HTR-8/SVneo (cell line): ENCODE results near the gene TMEM222.

Experiments used
- DNase-seq: peaks from one replicate; pipeline ENCODE4 v3.0.0; 2011; ENCODE audit warnings: low spot score, mixed read lengths; ENCODE audit not compliant: insufficient read length
- FAIRE-seq: peaks from 2 replicates; lab custom pipeline; 2011; peaks lifted over from hg19 to GRCh38; lab: Jason Lieb, UNC

TMEM222 gene

GRCh38 chr1:27356619-27357280 is 34.8 kb downstream of the TMEM222 start:
- FAIRE-seq, result no peak
- no peak for DNase-seq

DNA sequence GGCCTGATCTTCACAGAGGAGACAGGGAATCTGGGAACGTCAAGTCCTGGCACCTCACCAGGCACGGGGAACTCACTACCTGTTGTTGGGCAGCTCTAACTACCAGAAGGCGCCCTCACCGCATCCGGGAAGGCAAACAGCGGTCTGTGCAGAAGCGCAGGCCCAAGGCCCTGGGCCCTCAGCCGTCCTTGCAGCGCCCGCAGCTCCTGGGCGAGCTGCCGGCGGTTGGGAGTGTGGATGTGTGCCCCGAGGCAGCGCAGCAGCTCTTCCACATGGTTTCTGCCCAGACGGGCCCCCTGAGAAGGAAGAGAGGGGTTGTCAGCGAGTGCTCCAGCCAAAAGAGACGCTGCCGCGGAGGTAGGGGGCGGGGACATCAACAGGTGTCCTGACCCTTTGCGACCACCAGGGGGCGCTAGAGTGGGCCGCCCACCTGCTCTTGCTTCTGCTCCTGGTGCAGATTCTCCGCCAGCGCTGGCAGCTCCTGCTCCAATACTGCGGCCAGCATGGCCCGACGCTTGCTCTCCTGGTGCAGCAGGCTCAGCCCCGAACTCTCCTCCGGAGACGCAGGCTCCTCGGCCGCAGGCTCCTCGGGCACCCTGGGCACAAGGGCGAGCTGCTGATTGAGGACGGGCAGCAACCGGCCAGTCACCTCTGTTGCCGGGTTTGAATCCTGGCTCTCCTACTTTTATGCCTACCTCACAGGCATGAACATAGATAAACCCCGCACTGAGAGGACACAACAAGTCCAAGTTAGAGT is 35.5 kb downstream of the TMEM222 start:
- FAIRE-seq, result no peak
- DNase-seq, result peak; percentile 64

DNA sequence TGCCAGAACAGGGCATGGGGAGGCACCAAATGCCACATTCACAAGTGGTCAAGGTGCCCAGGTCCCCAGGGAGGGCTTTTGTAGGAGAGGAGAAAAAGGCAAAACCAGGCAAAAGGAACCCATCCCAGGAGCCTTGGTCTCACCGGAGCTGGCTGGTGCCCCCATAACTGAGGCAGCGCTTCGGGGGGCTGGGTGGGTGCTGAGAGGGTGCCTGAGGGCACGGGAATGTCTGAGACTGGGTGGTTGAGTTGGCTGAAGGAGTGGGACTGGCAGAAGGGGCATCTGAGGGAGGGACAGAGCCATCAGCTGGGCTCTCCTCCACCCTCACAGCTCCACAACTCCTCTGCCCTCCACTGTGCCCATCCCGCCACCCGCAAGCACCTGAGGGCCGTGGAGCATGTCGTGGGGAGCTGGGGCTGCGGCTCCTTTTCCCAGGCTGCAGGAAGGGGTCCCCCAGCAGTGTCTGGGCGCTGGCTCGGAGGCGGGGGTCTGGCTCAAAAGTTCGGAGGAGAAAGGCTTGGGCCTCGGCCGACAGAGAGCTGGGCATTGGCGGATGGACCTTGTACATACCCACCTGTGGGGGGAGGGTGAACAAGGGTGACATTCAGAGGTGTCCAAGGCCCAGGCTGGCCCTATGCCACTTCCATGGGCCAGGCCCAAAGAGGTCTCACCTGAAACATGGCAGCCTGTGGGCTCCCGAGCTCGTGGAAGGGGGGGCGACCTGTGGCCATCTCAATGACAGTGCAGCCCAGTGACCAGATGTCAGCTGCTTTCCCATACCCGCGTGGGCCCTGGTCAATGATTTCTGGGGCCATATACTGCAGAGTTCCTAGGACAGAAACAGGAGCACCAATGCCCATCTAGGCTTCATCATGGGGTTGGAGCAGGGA is 36.3 kb downstream of the TMEM222 start:
- DNase-seq (no peak), FAIRE-seq (no peak)

- no peak for DNase-seq
- FAIRE-seq, result no peak
Measured at GRCh38 chr1:27358928-27359313, 37.0 kb downstream of the TMEM222 start.

- no peak for DNase-seq
- no peak for FAIRE-seq
Measured at GRCh38 chr1:27359822-27360158, 37.8 kb downstream of the TMEM222 start.

DNA sequence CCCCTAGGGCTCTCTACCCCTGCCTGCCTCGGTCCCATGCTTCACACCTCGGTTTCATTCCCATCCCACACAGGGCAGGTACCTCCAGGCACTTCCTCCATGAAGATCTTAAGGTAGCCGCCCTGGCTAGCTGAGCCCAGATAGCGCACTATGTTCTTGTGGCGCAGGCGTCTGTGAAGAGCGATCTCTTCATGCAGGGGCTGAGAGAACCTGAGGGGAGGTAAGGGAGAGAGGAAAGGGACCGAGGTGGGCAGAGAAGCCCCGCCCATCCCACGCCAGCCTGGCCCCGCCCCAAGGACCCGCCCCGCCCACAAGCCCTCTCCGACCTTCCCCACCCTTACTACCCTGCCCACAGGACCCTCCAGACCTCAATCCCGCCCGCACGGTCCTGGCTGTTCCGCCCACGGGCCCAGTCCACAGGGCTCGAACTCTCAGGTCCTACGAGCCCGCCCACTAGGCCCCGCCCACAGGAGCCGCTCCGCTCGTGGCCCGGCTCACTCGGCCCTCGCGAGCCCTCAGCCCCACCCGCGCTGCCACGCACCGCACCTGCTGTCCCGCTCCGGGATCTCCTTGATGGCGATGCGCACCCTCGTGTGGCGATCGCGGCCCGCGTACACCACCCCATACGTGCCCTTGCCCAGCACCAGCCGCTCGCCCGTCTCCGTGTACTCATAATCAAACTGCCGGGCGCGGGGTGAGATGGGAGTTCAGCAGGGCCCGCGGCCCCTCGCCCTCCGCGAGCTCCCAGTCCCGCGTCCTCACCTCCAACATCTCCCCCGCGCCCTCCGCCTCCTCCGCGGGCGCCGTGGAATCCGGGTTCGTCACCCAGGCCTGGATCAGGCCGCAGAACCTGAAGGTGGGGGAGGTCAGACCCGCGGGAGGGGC is 38.4 kb downstream of the TMEM222 start:
- DNase-seq, result no peak
- FAIRE-seq, result no peak

DNA sequence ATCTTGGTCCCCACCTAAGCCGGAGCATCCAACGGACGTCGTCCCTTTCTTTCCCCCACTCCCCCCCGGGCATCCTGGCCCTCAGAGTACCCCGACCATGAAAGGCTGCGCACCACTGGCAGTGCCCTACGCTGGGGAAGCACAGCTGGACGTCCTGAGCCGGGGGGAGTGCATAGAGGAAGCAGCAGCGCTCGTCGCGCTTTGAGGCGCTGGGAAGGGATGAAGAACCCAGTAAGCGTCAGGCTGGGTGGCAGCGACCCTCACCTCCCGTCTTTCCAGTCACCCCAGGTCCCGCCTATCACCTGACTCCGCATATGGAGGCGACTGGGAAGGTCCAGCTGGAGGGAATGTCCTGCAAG is 39.1 kb downstream of the TMEM222 start:
- FAIRE-seq (no peak), DNase-seq (no peak)

DNA sequence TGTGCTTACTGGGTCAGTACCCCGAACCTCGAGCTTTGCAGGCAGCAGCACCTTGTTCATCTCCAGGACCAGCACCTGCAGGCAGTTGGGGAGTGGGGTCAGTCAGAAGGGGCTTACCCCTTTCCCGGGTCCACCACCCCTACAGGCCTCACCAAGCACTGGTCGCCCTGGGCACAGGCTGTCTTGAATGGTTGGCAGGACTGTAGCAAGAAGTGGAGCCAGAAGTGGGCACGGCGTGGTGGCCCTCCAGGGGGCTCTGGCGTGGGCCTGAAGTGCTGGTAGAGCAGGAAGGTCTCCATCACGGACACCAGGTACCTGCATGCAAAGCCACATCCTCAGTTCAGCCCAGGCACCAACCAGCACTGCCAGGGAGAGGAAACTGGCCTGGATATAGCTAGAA is 39.6 kb downstream of the TMEM222 start:
- no peak for DNase-seq
- FAIRE-seq, result no peak

- FAIRE-seq (no peak), DNase-seq (no peak)
Measured at GRCh38 chr1:27363766-27364695, 42.1 kb downstream of the TMEM222 start.

DNA sequence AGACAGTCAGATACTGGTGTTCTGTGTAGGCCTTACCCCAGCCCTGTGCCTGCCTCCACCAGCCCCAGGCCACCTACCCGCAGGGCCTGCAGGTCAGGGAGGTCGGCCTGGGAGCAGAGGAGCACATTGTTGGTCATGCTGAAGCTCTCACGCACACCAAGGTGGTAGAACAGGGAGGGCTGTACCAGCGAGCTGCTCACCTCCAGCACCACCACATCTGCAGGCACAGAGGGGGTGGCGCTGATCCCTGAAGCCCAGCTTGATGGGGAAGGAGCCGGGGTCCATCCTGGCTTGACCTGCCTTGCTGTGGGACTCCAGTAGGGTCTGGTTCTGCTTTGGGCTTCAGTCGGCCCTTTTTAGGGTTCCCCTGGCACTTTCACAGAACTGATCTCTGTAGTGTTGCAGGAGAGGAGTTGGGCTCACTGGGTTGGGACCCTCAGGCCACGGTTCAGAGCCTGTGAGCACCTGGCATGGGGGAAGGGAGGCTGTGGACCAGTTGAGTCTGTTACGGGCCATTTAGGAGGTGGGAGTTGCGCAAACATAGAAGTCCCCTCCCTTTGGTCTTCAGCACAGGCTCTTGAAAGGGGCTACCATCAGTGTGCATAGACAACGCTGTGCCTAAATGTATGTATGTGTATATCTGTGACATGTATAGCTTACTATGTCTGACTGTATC is 42.9 kb downstream of the TMEM222 start:
- DNase-seq (no peak), FAIRE-seq (no peak)

DNA sequence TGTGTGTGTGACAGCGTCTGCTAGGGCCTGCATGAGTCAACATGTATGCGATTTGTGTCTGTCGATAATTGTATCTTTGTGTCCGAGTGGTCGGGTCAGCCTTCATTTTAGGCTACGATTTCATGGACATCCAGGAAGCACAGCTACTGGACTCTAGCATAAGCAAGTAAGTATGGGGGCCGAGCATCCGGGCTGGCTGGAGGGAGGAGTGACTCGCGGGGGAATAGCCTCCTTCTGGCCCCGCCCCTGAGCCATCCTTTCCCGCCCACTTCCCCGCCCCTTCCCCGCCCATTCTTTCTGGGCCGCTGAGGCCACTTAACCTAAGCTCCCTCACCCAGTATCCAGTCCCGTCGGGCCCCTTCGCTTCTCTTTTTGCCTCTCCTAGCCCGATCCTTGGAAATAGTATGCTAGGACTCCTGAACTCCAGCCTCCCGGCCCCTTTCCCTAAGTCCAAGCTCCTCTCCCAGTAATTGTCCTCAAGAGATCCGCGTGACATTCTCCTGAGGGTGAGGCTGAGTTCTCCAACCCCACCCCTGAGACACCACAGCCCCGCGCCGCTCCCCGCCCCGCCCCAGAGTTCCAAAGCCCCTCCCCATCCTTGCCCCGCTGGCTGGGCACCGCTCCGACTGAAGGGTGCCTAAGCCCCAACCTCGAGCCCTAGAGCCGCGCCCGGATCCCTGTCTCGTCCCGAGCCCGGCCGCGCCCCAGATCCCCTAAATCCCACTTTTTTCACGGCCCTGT is 43.6 kb downstream of the TMEM222 start:
- DNase-seq (peak; percentile 88), FAIRE-seq (peak; percentile 76)

DNA sequence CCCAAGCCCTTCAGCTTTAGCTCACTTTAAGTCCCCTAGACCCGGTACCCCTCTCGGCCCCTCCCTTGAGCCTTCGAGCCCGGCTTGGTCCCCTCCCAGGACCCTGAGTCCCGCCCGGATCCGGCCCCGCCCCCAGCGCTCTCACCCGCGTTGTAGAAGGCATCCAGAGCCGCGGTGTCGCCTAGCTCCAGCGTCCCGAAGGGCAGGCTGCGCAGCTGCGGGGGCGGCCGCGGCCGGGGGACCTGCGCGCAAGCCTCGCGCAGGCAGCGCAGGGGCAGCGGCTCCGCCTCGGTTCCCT is 44.1 kb downstream of the TMEM222 start:
- DNase-seq (peak; percentile 73), FAIRE-seq (no peak)

DNA sequence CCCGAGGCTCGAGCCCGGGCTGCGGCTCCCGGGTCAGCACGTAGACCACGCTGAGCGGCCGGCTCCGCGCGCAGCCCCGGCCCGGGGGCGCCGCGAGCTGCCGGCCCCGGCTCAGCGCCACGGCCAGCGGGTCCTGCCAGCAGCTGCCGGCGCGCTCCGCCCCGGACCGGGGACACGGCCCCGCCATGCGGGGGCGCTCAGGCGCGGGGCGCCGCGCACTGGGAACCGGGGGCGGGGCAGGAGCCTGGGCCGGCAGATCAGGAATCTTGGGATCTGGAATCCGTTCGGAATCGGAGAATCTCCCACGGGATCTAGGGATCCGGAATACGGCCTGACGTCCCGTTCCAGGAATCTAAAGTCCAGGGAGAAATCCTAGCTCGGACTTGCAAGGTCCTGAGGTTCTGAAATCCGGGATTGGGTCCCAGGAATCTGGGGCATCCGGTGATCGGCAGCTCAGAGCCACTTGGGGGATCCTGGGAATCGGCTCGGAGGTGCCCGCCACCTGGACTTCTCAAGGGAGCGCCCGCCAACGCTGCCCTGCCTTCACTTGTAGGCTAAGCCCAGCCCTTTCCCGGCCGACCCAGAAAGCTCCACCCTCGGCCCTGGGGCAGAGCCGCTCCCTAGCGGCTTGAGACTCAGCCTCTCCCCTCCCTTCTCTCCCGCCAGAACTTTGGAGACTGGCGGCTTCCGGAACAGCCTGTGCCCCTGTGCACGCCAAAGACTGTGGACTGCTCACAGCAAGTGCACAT is 44.6 kb downstream of the TMEM222 start, which contains the start of gene MAP3K6:
Gene MAP3K6, minus strand, starts transcription at position 551 of the 749 bp plus-strand sequence. Its CDS starts 364 bp downstream, at position 187.
- DNase-seq (peak; percentile 70), FAIRE-seq (no peak)

DNA sequence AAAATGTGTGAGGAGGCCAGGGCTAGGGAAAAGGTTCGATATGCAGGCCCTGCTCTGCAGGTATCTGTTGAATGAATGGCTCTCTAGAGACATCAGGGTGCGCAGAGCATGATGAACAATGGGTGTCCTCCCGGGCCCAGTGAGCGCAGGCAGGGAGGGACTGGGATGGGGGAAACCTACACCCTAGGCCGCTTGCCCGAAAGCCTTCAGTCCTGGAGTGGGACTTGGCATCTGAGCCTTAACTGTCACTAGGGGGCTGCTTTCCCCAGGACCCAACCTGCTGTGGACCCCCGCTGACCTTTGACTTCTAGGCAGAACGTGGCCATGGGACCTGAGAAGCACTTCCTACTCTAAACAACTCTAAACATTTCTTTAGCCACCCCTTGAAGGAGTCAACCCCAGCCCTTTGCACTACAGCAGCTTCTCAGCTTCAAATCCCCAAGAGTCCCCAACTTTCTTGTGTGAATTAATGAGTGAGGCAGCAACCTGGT is 45.2 kb downstream of the TMEM222 start:
- no peak for DNase-seq
- FAIRE-seq, result no peak

- DNase-seq, result no peak
- FAIRE-seq, result no peak
Measured at GRCh38 chr1:27368869-27369582, 47.1 kb downstream of the TMEM222 start.

DNA sequence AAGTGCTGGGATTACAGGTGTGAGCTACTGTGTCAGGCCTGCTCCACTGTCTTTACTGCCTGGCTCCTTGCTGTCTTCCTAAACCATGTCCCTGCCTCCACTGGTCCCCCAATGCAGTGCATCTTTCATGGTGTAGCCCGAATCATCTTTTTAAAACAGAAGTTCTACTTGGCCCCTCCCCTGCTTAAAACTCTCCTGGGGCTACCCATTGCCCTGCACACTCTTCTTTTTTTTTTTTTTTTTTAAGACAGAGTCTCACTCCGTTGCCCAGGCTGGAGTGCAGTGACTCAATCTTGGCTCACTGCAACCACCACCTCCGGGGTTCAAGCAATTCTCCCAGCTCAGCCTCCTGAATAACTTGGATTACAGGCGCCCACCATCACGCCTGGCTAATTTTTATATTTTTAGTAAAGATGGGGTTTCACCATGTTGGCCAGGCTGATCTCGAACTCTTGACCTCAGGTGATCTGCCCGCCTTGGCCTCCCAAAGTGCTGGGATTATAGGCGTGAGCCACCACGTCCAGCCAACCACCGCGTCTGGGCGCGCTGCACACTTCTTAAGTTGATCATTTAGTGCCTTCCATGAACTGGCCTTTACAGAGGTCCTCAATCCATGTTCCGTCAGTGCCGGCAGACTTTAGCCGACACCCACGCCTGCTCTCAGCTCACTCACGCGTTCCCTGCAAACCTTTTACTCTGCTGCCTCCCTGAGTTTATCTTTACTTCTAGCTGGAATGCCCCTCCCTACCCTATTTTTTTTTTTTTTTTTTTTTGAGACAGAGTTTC is 50.3 kb downstream of the TMEM222 start:
- FAIRE-seq (no peak), DNase-seq (no peak)
